HG02840 (cell line): ENCODE measurements around the gene PAPOLG.
A peak's percentile ranks its signal among the peaks of the same experiment; 100 is the strongest.
"Not testable (repeated sequence)": the region's sequence is repeated elsewhere in the genome, so short reads cannot be mapped to it uniquely, and the experiment has no call there.

ENCODE experiments used
- ATAC-seq: cut with Tn5 transposase; IDR thresholded peaks from one replicate; pipeline ENCODE4 v1.9.1; 2021; ENCODE audit warnings: mild to moderate bottlenecking, moderate library complexity, moderate number of reproducible peaks; ENCODE audit not compliant: unreplicated experiment, low FRiP score

Gene PAPOLG

DNA sequence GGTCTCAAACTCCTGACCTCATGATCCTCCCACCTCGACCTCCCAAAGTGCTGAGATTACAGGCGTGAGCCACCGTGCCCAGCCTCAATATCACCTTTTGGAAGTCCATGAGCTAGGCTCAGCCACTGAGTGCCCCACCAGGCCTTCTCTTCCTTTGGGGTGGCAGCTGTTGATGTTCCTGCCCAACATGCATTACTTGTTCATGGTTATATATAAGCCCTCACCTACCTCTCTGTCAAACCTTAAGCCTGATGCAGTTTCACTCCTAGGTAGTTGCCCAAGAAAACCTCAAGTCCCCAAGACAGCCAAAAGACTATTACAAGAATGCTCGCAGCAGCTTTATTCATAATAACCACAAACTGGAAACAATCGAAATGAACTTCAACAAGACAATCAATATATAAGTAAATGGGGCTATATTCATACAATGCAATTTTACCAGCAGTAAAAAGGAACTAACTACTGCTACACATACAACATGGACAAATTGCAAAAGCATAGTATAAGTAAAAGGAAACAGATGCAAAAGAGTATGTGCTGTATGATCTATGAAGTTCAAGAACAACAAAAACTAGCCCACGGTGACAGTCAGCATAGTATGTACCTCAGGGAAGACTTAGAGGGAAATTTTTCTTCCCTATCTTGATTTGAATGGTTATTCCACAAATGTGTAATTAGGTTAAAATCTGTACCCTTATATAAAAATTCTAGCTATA, 65.7 kb downstream of the PAPOLG start:
- ATAC-seq: no peak

DNA sequence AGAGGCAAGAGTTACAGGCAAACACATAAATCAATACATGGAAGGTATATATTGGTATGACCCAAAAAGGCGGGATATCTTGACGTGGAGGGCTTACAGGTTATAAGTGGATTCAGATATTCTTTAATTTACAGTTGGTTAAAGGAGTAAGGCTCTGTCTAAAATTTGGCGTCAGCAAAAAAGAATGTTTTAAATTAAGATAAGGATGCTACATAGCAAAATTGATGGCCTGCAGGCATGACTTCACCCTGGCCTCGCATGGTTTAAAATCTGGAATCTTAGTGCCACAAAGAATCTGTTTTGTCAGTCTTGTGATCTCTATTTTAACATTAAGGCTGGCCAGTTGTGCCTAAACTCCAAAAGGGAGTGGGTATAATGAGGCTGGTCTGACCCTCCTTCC, 66.9 kb downstream of the PAPOLG start:
- ATAC-seq: no peak

DNA sequence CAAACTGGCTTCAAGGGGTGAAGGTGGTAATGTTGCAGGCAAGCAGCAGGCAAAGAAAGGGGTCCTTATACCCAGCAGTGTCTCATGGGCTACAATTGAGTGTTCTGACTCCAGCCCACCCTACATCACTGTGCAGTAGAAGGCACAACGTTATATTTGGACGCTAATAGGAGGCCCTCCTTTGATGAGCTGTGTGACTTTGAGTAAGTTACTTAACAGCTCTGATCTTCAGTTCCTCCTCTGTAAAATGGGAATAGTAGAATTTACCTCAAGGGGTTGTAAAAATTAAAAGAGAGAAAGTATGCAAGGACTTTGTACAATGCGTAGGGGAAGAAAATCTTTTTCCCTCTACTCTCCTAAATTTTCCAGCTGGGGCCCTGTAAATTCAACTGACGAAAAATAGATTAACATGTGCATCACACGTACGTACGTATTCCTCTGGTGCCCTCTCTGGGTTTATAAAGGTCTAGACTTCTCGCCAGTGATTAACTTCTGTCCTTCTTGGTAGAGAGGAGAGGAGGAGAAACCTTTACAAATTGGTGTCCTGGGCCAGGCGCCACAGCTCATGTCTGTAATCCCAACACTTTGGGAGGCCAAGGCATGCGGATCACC, 67.7 kb downstream of the PAPOLG start:
- ATAC-seq: no peak

DNA sequence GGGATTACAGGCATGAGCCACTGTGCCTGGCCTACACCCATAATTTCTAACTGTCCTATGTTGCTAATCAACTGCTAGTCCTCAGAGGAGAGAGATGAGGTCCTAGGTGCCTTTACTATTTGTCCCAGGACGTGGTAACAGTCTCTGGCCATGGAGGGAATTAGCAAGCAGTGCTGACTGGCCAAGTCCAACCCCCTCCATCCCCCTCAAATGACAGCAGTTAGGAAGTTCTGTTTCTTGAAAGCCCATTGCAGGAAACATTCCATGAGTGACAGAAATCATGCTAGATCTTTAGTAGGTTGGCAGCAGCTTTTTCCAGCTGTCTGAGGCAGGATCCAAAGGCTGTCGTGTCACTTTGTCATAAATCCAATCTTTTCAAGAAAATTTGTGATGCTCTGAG, 69.6 kb downstream of the PAPOLG start:
- no peak for ATAC-seq

DNA sequence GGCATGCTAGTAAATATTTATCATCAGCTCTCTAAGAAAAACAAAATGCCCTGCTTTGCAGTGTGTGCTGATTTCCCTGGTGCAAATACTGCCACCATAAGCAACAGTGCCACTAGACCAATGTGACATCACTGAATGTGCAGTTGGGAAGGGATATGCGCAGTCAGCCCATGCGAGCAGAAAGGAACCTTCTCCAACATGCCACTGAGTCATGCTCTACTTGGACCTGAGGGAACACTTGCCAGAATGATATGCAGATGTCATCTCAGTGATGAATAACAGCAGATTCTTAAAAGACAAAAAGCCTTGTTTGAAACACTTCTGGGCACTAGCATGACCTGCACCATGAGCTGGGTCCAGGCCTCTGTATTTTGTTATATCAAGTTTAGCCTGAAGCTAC, 70.0 kb downstream of the PAPOLG start:
- no peak for ATAC-seq

DNA sequence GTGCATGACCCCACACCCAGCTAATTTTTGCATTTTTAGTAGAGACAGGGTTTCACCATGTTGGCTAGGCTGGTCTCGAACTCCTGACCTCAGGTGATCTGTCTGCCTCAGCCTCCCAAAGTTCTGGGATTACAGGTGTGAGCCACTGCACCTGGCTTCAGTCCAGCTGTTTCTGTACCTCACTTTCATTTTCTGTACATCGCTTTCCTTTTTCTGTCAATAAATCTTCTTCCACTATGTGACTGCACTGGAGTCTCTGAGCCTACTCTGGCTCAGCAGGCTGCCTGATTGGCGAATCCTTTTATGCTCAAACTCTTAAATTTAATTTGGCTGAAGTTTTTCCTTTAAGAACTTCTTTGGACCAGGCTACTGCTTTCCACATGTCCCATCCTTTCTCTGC, 70.8 kb downstream of the PAPOLG start:
- ATAC-seq: not testable (repeated sequence)

DNA sequence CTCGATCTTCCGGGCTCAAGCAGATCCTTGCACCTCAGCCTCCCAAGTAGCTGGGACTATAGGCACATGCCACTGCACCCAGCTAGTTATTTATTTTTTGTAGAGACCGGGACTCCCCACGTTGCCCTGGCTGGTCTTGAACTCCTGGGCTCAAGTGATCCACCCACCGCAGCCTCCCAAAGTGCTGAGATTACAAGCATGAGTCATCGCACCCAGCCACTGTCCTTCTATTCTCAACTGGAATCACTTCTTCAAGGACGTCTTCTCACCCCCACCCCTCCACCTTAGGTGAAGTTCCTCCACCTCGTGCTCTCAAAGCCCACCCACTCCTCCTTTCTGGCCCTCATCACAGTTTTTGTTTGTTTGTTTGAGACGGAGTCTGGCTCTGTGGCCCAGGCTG, 71.3 kb downstream of the PAPOLG start:
- no peak for ATAC-seq

DNA sequence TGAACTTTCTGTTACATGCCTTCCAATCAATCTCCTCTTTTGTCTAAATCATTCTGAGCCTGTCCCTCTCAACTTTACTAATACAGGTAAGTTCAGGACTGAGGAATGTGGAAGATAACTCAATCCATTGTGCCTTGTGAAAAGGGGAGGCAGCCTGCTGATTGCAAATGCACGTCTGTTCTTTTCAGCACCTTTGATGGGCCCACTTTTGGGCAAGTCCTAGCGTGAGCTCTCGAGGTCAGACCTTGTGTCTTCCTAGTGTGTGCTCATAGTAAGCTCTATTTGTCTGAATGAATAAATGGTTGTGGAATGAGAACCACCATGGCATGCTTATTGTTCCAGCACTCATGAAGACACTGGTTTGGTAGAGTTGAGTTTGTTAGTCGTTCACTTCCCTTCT, 74.9 kb downstream of the PAPOLG start:
- no peak for ATAC-seq

DNA sequence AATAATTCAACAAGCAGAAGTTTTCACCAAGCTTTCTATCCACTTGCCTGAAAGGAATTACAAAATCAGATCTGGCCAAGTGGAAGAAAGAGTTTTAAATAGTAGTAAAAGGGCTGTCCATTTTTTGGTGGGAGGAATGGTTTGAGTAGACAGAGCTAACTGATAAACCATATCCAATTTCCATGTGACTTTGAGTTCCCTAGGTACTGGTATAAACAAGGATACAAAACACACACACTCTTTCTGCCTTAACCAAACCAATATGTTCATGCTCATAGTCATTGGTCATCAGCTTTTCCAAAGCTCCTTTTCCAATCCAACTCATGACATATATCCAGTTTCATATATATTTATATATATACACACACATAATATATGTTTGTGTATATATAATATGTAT, 75.9 kb downstream of the PAPOLG start:
- ATAC-seq: no peak

DNA sequence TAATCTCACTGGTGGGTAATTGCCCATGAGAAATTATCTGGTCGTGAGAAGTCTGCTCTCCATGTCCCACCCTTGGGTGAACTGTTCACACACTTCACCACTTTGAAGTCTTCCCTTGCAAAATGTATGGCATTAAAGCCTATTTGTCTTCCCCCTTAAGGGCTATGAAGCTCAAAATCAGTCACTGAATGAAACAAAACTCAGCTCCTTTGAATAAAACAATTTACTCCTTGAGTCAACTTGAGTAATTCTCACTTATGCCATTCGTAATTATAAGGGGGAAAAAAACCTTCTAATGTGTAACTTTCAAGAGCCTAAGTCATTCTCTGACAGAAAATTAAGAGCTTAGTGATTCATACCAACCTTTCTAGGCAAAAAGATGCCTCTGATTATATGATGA, 76.6 kb downstream of the PAPOLG start:
- ATAC-seq: no peak

DNA sequence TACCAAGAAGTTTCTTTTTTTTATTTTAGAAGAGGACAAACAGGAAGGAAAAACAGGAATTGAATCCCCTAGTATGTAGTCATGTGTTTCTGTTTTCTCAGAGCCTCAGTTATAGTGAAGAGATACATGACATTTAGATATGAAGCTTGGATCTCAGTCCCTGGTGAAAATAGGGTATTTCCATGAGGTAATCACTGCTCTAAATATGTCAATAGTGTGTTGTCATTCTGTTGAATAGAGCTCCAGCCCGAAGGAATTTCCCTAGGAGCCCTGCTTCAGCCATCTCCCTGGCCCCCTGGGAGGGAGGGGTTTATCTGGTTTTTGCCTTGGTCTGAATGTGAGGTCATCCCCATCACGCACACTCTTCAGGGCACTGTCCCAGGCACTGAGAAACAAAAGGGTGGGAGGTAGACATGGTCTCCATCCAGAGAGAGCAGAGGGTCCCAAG, 78.2 kb downstream of the PAPOLG start:
- peak; percentile 42 for ATAC-seq

DNA sequence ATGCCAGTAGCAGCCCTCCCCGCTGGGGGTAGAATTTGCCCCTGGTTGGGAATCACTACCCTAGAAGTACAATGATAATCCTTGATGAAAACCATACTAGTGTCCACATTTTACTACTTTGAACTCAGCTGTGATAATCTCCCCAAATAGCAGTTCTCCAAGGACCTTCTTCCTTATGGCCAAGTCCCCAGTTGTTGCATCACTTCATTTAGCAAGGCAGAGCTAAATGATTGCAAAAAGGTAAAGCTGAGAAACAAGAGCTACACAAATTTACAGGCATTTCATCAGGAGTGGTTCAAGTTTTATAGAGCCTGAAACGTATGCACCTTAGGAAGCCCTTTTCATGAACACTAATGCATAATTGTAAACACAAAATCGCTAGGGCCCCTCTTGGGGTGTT, 80.4 kb downstream of the PAPOLG start:
- ATAC-seq: no peak

DNA sequence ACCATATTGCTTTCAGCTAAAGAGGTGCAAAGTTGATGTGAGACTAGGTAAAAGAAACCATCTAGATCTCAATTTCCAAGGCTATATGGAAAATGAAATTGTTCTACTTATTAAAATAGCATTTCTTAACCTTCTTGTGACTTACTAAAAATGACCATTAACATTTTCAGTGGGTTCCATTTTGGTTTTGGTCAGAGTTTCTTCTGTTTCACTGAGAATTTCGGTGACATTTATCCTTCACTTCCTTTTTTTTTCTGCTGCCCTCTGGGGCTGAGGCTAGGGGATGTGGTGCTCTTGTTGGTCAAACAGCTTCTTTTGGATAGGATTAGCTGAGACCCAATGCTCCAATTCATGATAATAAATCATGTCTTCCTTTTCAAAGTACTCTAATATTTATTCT, 81.1 kb downstream of the PAPOLG start:
- no peak for ATAC-seq

DNA sequence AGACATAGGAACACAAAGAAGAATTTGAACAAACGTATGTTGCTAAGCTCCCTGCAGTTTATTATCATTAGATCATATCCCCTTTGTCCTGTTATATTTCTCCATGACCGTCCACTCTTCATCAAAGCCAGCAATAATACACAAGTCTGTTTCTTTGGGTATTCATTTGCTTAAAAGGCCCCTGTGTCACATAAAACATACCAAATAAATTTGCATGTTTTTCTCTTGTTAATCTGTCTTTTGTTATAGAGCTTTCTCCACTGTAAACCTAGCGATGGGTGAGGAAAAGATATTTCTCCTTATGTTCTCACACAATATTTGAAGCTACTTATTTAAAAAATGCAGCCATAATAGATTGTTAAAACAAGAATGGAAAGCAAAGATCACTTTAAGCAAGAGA, 82.4 kb downstream of the PAPOLG start:
- ATAC-seq: no peak

DNA sequence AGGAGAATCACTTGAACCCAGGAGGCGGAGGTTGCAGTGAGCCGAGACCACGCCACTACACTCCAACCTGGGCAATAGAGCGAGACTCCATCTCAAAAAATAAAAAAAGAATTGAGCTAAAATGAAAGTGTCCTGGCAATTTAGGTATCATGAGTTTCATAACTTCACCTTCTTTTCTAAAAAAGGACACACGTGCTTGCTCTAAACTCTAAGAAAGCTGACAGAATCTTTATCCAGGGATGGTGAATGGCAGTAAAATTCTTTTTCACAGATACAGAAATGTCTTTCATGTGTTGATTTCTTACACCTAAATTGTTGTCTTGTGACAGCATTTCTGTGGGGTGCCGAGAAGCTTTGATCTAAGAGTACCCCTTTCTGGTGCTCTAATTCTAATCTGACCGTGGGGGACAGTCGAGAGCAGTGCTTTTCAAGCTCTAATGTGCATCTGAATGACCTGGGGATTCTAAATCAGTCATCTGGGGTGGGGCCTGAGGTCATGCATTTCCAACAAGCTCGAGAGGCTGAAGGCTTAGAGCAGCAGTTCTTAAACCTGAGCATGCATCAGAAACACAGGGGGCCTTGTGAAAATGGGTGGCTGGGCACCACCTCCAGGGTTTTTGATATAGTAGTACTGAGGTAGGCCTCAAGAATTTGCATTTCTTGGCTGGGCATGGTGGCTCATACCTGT, 83.2 kb downstream of the PAPOLG start:
- no peak for ATAC-seq

DNA sequence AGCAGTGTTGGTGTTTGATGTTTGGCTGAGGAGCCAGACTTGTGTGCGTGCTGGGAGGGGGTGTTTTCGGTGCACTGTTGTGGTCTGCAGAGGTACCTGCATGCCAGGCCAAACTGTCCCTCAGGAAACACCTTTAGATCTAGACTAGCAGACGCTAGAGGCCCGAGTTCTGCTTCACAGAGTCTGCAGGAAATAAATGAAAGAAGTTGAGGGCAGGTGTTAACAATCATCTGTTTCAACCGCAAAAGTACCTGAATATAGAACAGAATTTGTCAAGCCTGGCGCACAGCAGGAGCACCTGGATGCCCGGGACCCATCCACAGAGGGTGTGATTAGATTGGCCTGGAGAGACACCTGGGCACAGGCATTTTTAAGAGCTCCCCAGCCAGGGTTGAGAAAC, 84.8 kb downstream of the PAPOLG start:
- peak; percentile 50 for ATAC-seq

DNA sequence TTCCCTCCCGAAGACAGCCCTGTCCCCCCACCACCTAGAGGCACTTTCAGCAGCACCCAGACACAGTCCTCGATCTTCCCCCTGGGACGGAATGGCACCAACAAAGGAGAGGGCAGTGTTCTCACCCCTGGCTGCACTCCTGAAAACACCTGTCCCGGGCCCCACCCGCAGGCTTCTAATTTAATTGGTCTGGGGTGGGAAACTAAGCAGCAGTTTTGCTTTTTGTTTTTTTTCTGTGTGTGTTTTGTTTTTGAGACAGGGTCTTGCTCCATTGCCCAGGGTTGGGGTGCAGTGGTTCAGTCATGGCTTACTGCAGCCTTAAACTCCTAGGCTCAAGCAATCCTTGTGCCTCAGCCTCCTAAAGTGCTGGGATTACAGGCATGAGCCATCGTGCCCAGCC, 86.9 kb downstream of the PAPOLG start:
- no peak for ATAC-seq

DNA sequence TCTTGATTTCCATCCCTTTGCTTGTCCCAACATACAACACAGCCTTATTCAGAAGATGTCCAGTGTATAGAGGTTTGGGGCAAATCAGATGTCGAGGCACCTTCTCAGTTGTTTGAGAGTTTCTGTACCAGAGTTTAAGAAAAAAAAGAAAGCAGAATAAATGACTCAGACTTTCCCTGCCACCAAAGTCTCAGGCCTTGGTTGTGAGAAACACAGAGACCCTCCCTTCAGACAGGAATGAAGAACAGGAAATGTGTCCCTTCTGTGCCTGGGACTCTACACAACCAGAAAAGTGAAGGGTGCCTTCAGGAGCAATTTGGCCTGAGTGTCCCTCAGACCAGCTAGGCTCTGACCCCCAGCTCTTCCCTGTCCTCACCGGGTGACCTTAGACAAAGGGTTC, 88.0 kb downstream of the PAPOLG start:
- no peak for ATAC-seq

DNA sequence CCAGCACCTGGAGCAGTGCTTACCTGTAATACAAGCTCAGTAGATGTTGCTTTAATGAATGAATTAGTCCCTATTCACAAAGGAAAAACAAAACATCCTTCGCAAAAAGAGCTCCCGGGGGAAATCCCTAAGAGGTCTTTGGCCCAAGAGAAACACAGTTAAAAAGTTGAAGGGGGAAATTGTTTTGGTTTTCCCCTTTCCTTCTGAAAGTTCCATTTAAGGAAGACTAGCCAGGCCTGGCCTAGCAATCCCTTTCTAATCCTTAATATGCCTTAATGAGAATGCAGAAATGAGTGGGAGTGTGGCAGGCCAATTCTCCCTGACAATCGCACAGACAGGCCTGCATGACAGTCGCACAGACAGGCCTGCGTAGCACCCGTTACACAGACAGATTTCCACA, 91.8 kb downstream of the PAPOLG start:
- ATAC-seq: no peak
